Neuronal stem cell (in vitro differentiated cells): ENCODE results near the gene NPBWR2.

Experiments used
- DNase-seq: peaks from one replicate; pipeline ENCODE4 v3.0.0-alpha.2; 2013; ENCODE audit warnings: low spot score
- H2AFZ ChIP-seq: one replicate; pipeline ENCODE4 v1.6.1; 2013; ENCODE audit warnings: mild to moderate bottlenecking, low read length, inconsistent platforms
- H2AK5ac ChIP-seq: 2 replicates; pipeline ENCODE4 v1.6.1; 2013; ENCODE audit warnings: low read depth, mild to moderate bottlenecking, inconsistent platforms, low read length, moderate library complexity, mixed read lengths
- H2BK120ac ChIP-seq: 2 replicates; pipeline ENCODE4 v1.6.1; 2013; ENCODE audit warnings: low read depth, mild to moderate bottlenecking, inconsistent platforms, low read length, moderate library complexity, mixed read lengths
- H2BK12ac ChIP-seq: one replicate; pipeline ENCODE4 v1.6.1; 2013; ENCODE audit warnings: low read length, inconsistent platforms
- H2BK15ac ChIP-seq: 2 replicates; pipeline ENCODE4 v1.6.1; 2013; ENCODE audit warnings: mild to moderate bottlenecking, low read length, inconsistent platforms, mixed read lengths
- H2BK5ac ChIP-seq: one replicate; pipeline ENCODE4 v1.6.1; 2013; ENCODE audit warnings: inconsistent platforms, mild to moderate bottlenecking, low read length, moderate library complexity
- H3K14ac ChIP-seq: one replicate; pipeline ENCODE4 v1.6.1; 2013; ENCODE audit warnings: low read length, inconsistent platforms
- H3K18ac ChIP-seq: 2 replicates; pipeline ENCODE4 v1.6.1; 2013; ENCODE audit warnings: low read length, inconsistent platforms
- H3K23ac ChIP-seq: 2 replicates; pipeline ENCODE4 v1.6.1; 2013; ENCODE audit warnings: low read depth, mild to moderate bottlenecking, mixed read lengths, low read length, inconsistent platforms; ENCODE audit not compliant: poor library complexity
- H3K27ac ChIP-seq: replicated peaks from 3 replicates; pipeline ENCODE4 v1.5.1; 2013; ENCODE audit warnings: low read length, inconsistent platforms
- H3K27me3 ChIP-seq, 3 experiments: 2 replicates each; pipeline ENCODE4 v1.6.1; 2013; ENCODE audit warnings: low read length in 3 of 3, mild to moderate bottlenecking in 2 of 3, inconsistent platforms in 1 of 3, low read depth in 1 of 3, mixed read lengths in 1 of 3, moderate library complexity in 1 of 3; ENCODE audit not compliant: control insufficient read depth in 3 of 3, insufficient read depth in 3 of 3
- H3K36me3 ChIP-seq, 2 donors: replicated peaks in 1 of 2; 2 replicates each; pipeline ENCODE4 v1.6.1; 2013; ENCODE audit warnings: low read length in 2 of 2; ENCODE audit not compliant: control insufficient read depth in 2 of 2, insufficient read depth in 2 of 2
- H3K4ac ChIP-seq: 2 replicates; pipeline ENCODE4 v1.6.1; 2013; ENCODE audit warnings: inconsistent platforms, mild to moderate bottlenecking, low read length, moderate library complexity
- H3K4me1 ChIP-seq, 2 donors: 1 replicate in 1 of 2; 2 replicates in 1 of 2; pipeline ENCODE4 v1.6.1; 2013; ENCODE audit warnings: low read length in 2 of 2, low read depth in 1 of 2; ENCODE audit not compliant: control insufficient read depth in 2 of 2, insufficient read depth in 1 of 2
- H3K4me2 ChIP-seq: one replicate; pipeline ENCODE4 v1.6.1; 2013; ENCODE audit warnings: mild to moderate bottlenecking, low read length, inconsistent platforms; ENCODE audit not compliant: insufficient read depth, poor library complexity, severe bottlenecking
- H3K4me3 ChIP-seq, 2 donors: 2 replicates each; pipeline ENCODE4 v1.5.1; 2013; ENCODE audit warnings: low read length in 2 of 2, mild to moderate bottlenecking in 2 of 2, inconsistent platforms in 1 of 2, moderate library complexity in 1 of 2
- H3K79me1 ChIP-seq: one replicate; pipeline ENCODE4 v1.6.1; 2013; ENCODE audit warnings: low read depth, mild to moderate bottlenecking, inconsistent platforms, low read length, moderate library complexity
- H3K9ac ChIP-seq: one replicate; pipeline ENCODE4 v1.6.1; 2013; ENCODE audit warnings: mild to moderate bottlenecking, low read depth, low read length, inconsistent platforms; ENCODE audit not compliant: poor library complexity
- H3K9me3 ChIP-seq, 2 donors: replicated peaks in 1 of 2; 2 replicates each; pipeline versions ENCODE3 to v1.6.1; 2013; ENCODE audit warnings: low read length in 2 of 2, mild to moderate bottlenecking in 2 of 2, inconsistent platforms in 1 of 2, low read depth in 1 of 2, mixed read lengths in 1 of 2, moderate library complexity in 1 of 2; ENCODE audit not compliant: control insufficient read depth in 2 of 2, insufficient read depth in 1 of 2
- H4K8ac ChIP-seq: one replicate; pipeline ENCODE4 v1.6.1; 2013; ENCODE audit warnings: low read depth, mild to moderate bottlenecking, inconsistent platforms, low read length, moderate library complexity
- H4K91ac ChIP-seq: one replicate; pipeline ENCODE4 v1.6.1; 2013; ENCODE audit warnings: low read length, low read depth, mild to moderate bottlenecking, inconsistent platforms; ENCODE audit not compliant: poor library complexity
- WGBS, 2 donors: extraction: QIAGEN DNeasy Blood & Tissue Kit; methylation state at CpG; one replicate each; pipeline ENCODE4 v1.1.7; 2013; ENCODE audit warnings: missing lambda C conversion rate in 2 of 2, mixed read lengths in 1 of 2; ENCODE audit not compliant: insufficient read length in 2 of 2, insufficient replicate concordance in 1 of 2; ENCODE audit errors: extremely low coverage in 2 of 2; 5-methylcytosine and 5-hydroxymethylcytosine counted together

The NPBWR2 gene

GRCh38 chr20:64077876-64078551, 29.4 kb downstream of the NPBWR2 start:
- Histone ChIP-seq H3K18ac (peak overlapping the region; percentile 27), H2BK5ac (no peak overlapping the region), H3K27me3 (peaks cover 0 to 13% (median 13%) of the 10 kb centered on the region in 3 experiments), H3K4me2 (no peak overlapping the region), H3K27ac (no peak overlapping the region), H2AFZ (no peak overlapping the region), H3K9ac (peak overlapping the region; percentile 44), H3K23ac (peak overlapping the region; percentile 65), H4K91ac (no peak overlapping the region), H3K4ac (no peak overlapping the region), H2AK5ac (peak overlapping the region; percentile 63), H3K14ac (no peak overlapping the region), H3K4me1 (peaks cover 24 to 46% of the 10 kb centered on the region in 2 donors), H4K8ac (no peak overlapping the region), H2BK12ac (peak overlapping the region; percentile 73), H2BK15ac (no peak overlapping the region), H3K79me1 (peaks cover 9% of the 10 kb centered on the region), H2BK120ac (no peak overlapping the region), H3K4me3 (no peak overlapping the region), H3K36me3 (peaks cover 0 to 1% of the 10 kb centered on the region in 2 donors), H3K9me3 (no peaks in the 10 kb centered on the region)
- no CpG with 5 or more reads among the region's 15 CpGs for WGBS, 2 donors
- no peak for DNase-seq

DNA sequence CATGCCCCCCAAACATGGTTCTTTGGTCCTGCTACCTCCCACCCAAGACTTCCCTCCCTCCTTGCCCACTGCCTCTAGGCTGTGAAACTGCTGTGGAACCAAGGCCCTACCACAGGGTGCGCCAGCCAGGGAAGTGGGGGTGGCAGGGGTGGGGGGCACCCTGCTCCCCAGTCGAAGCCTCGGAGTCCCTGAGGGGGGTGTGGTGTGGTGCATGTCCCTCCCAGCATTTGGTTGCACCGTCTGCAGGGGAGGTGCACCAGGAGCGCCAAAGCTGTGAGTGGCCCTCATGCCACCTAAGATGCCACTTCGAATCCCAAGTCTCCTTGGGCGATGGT, 29.9 kb downstream of the NPBWR2 start:
- peaks cover 22 to 42% of the 10 kb centered on the region in 2 donors for H3K4me1 ChIP-seq
- H3K9ac ChIP-seq, result peak overlapping the region; percentile 44
- no peak overlapping the region for H2AFZ ChIP-seq
- no peak overlapping the region for H2BK5ac ChIP-seq
- H3K14ac ChIP-seq, result peak overlapping the region; percentile 56
- peaks cover 0 to 10% (median 8%) of the 10 kb centered on the region in 3 experiments for H3K27me3 ChIP-seq
- H3K79me1 ChIP-seq, result peaks cover 9% of the 10 kb centered on the region
- H3K27ac ChIP-seq, result no peak overlapping the region
- H3K18ac ChIP-seq, result peak overlapping the region; percentile 27
- H2BK12ac ChIP-seq, result peak overlapping the region; percentile 22
- H3K4me3 ChIP-seq, result no peak overlapping the region
- peak overlapping the region; percentile 65 for H3K23ac ChIP-seq
- no peaks in the 10 kb centered on the region for H3K9me3 ChIP-seq
- no peak overlapping the region for H3K4me2 ChIP-seq
- DNase-seq, result no peak
- H3K36me3 ChIP-seq, result peaks cover 0 to 2% of the 10 kb centered on the region in 2 donors
- H2AK5ac ChIP-seq, result peak overlapping the region; percentile 63
- no CpG with 5 or more reads among the region's 7 CpGs for WGBS, 2 donors
- H4K91ac ChIP-seq, result no peak overlapping the region
- no peak overlapping the region for H4K8ac ChIP-seq
- H2BK15ac ChIP-seq, result no peak overlapping the region
- no peak overlapping the region for H3K4ac ChIP-seq
- H2BK120ac ChIP-seq, result no peak overlapping the region

DNA sequence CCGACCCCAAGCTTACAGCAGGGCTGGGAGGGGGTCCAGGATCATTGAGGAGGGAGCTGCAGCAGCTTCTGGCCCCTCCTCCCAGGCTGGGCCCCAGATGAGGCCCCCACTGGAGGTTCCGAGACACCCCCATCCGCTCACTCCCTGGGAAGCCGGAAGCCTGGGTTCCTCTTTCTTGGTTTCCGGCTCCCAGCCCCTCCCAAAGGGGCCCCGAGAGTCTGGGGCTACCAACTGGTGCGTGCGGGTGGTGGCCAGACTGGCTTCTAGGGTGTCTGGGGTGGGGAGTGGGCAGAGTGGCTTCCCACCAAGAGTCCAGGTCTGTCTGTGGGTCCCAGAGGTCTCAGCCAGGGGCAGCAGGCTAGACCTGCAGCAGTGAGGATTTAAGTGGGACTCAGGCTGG, 30.3 kb downstream of the NPBWR2 start:
- WGBS, 2 donors, result no CpG with 5 or more reads among the region's 8 CpGs
- no peak overlapping the region for H3K27ac ChIP-seq
- no peak overlapping the region for H3K4me3 ChIP-seq
- no peak overlapping the region for H3K4ac ChIP-seq
- no peak overlapping the region for H3K14ac ChIP-seq
- DNase-seq, result no peak
- no peaks in the 10 kb centered on the region for H3K9me3 ChIP-seq
- H2BK120ac ChIP-seq, result no peak overlapping the region
- peaks cover 0 to 9% (median 4%) of the 10 kb centered on the region in 3 experiments for H3K27me3 ChIP-seq
- peaks cover 19 to 38% of the 10 kb centered on the region in 2 donors for H3K4me1 ChIP-seq
- H4K8ac ChIP-seq, result no peak overlapping the region
- H2AFZ ChIP-seq, result no peak overlapping the region
- H2AK5ac ChIP-seq, result peak overlapping the region; percentile 84
- H2BK5ac ChIP-seq, result peak overlapping the region; percentile 66
- peaks cover 4 to 6% of the 10 kb centered on the region in 2 donors for H3K36me3 ChIP-seq
- H3K23ac ChIP-seq, result no peak overlapping the region
- no peak overlapping the region for H2BK15ac ChIP-seq
- no peak overlapping the region for H3K4me2 ChIP-seq
- peak overlapping the region; percentile 44 for H3K9ac ChIP-seq
- no peak overlapping the region for H4K91ac ChIP-seq
- H3K79me1 ChIP-seq, result peaks cover 10% of the 10 kb centered on the region
- no peak overlapping the region for H3K18ac ChIP-seq
- H2BK12ac ChIP-seq, result no peak overlapping the region

- no peak for DNase-seq
- Histone ChIP-seq H3K14ac (no peak overlapping the region), H3K23ac (no peak overlapping the region), H2BK5ac (peak overlapping the region; percentile 66), H3K79me1 (peaks cover 11% of the 10 kb centered on the region), H3K4me3 (no peak overlapping the region), H3K4me1 (peaks cover 17 to 30% of the 10 kb centered on the region in 2 donors), H3K36me3 (peaks cover 10 to 11% of the 10 kb centered on the region in 2 donors), H3K4ac (no peak overlapping the region), H2BK120ac (no peak overlapping the region), H3K9me3 (no peaks in the 10 kb centered on the region), H3K9ac (no peak overlapping the region), H3K18ac (no peak overlapping the region), H3K27me3 (peaks cover 0 to 2% (median under 1%) of the 10 kb centered on the region in 3 experiments), H2AK5ac (peak overlapping the region; percentile 84), H4K8ac (no peak overlapping the region), H2BK12ac (no peak overlapping the region), H2AFZ (no peak overlapping the region), H4K91ac (no peak overlapping the region), H3K4me2 (no peak overlapping the region), H2BK15ac (no peak overlapping the region), H3K27ac (no peak overlapping the region)
- no CpG with 5 or more reads among the region's 22 CpGs for WGBS, 2 donors
Measured at GRCh38 chr20:64076061-64076997, 31.0 kb downstream of the NPBWR2 start.
